Spleen (tissue), 11 donors: Measurements from ENCODE around the gene PRSS56. TPM values are rescaled to one million over a fixed set of nuclear protein-coding genes. Genes with fewer than 3 reads are reported as not detected.

Source experiments
- DNase-seq: peaks from one replicate; pipeline ENCODE4 v3.0.0-alpha.2; 2020
- H3K27ac ChIP-seq, 8 donors: fragments of 200-600 bp; sonication (generic) in 7 of 8; 1 replicate in 4 of 8; 2 replicates in 4 of 8; pipeline versions ENCODE4 v1.5.0 to v1.8.0; 2016 to 2021; ENCODE audit warnings: inconsistent platforms in 4 of 8, mild to moderate bottlenecking in 4 of 8, moderate library complexity in 1 of 8
- H3K27me3 ChIP-seq, 7 donors: fragments of 200-600 bp; sonication (generic) in 6 of 7; replicated peaks in 1 of 7; 1 replicate in 4 of 7; 2 replicates in 3 of 7; pipeline versions ENCODE4 v1.5.0 to v1.8.0; 2016 to 2021; ENCODE audit warnings: inconsistent platforms in 3 of 7, mild to moderate bottlenecking in 1 of 7
- H3K36me3 ChIP-seq, 6 donors: fragments of 200-600 bp; sonication (generic) in 5 of 6; 1 replicate in 4 of 6; 2 replicates in 2 of 6; pipeline versions ENCODE4 v1.5.0 to v1.8.0; 2016 to 2021; ENCODE audit warnings: inconsistent platforms in 2 of 6
- H3K4me1 ChIP-seq, 6 donors: fragments of 200-600 bp; sonication (generic) in 5 of 6; 1 replicate in 3 of 6; 2 replicates in 3 of 6; pipeline versions ENCODE4 v1.5.0 to v1.8.0; 2016 to 2021; ENCODE audit warnings: inconsistent platforms in 3 of 6
- H3K4me3 ChIP-seq, 8 donors: fragments of 200-600 bp; sonication (generic) in 7 of 8; 1 replicate in 4 of 8; 2 replicates in 4 of 8; pipeline versions ENCODE4 v1.5.0 to v1.8.0; 2016 to 2021; ENCODE audit warnings: inconsistent platforms in 4 of 8, mild to moderate bottlenecking in 4 of 8, moderate library complexity in 2 of 8
- H3K9me3 ChIP-seq, 8 donors: fragments of 200-600 bp; sonication (generic) in 7 of 8; 1 replicate in 4 of 8; 2 replicates in 4 of 8; pipeline versions ENCODE4 v1.5.0 to v1.8.0; 2016 to 2021; ENCODE audit warnings: inconsistent platforms in 4 of 8
- CTCF ChIP-seq, 11 experiments: fragments of 200-600 bp in 7 of 11; fragments of 450-650 bp in 4 of 11; sonication (generic) in 4 of 11; IDR thresholded peaks in 8 of 11; conservative IDR thresholded peaks in 3 of 11; 1 replicate in 7 of 11; 2 replicates in 4 of 11; pipeline versions ENCODE4 v1.4.0 to v1.8.0; 2016 to 2021; ENCODE audit warnings: antibody characterized with exemption in 11 of 11, inconsistent platforms in 4 of 11, mild to moderate bottlenecking in 1 of 11
- POLR2A ChIP-seq, 3 donors: fragments of 450-650 bp; IDR thresholded peaks; one replicate each; pipeline ENCODE4 v1.5.1; 2017; ENCODE audit warnings: antibody characterized with exemption in 3 of 3, mild to moderate bottlenecking in 1 of 3
- POLR2AphosphoS5 ChIP-seq, 3 donors: sonication (generic); formaldehyde crosslinking; IDR thresholded peaks; one replicate each; pipeline ENCODE4 v1.5.1; 2017; ENCODE audit warnings: antibody characterized with exemption in 3 of 3
- WGBS, 5 donors: extraction: QIAGEN DNeasy Blood & Tissue Kit in 3 of 5; methylation state at CpG; one replicate each; pipeline versions ENCODE4 v1.1.5 to v1.1.7; 2013 to 2018; 5-methylcytosine and 5-hydroxymethylcytosine counted together
- intact Hi-C: fragments of 100-400 bp; cut with DNase I; formaldehyde crosslinking; loops from one replicate; pipeline ENCODE4 v1.15.0; 2023; ENCODE audit warnings: low total_unique reads
- polyA plus RNA-seq, 3 donors: library from polyadenylated mRNA; stranded (reverse); fragments of 200-250 nt; gene quantifications; one replicate each; pipeline ENCODE4 v1.2.1, GENCODE V29; 2013
- total RNA-seq, 7 donors: library from RNA; depleted of rRNA in 3 of 7; stranded (reverse); fragments of >200 nt in 3 of 7; fragmentation: NEBNext Ultra II Directional in 4 of 7; extraction: Animal tissue kit (Norgen Biotek cat#: 25700) in 4 of 7; gene quantifications; one replicate each; pipeline versions ENCODE4 v1.1.0 to v1.2.1, GENCODE V29; 2016 to 2021
- donor health status: healthy with polysubstance abuse.
- donor health status: DM: no; HTN: no; CAD: no; lungs with moderate emphysema.
- donor health status: DM: no; HTN: no; CAD: no.
- donor health status: Bipolar disorder and iron deficiency.
- donor health status: healthy.
- donor health status: DM: no; HTN: no; CAD: no.
- donor health status: DM: yes; HTN: yes; CAD: no.

The PRSS56 gene
- total and polyA plus RNA-seq, 10 donors = 0.04 to 0.13 TPM; not detected in 8

DNA sequence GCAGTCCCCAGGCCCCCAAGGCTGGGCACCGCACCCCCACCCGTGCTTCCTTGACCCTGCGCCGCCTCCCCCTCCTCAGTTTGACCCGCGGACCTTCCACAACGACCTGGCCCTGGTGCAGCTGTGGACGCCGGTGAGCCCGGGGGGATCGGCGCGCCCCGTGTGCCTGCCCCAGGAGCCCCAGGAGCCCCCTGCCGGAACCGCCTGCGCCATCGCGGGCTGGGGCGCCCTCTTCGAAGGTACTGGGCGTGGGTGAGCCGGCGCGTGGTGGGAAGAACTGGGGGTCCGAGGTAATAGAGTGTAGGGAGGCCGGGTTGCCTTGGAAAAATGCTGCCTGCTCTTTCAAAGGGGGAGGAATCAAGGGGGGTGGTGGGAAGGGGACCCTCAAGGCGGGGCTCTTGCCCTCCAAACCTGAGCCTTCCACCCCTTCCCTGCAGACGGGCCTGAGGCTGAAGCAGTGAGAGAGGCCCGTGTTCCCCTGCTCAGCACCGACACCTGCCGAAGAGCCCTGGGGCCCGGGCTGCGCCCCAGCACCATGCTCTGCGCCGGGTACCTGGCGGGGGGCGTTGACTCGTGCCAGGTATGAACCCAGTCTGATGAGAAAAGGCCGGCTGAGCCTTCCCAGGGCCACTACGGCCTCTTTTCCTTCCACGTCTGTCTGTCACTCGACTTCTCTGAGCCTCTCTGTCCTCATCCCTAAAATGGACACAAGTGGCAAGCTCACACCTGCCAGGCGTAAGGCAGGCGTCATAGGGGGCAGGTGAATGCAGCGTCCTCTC is 2.6 kb downstream of the PRSS56 start:
- WGBS, 5 donors = 16 to 35% (median 27%) methylated on average over 19 to 46 of the region's 46 CpGs
- intact Hi-C loops = loop anchor here (10.0 kb wide), 1 partner anchor 68 kb away; the partner anchor contains the start of gene ALPI
- Histone ChIP-seq H3K4me1 (peaks cover 10 to 37% (median 32%) of the 10 kb centered on the region in 6 donors), H3K4me3 (peak overlapping the region; percentile 4 to 68 (median 32)), H3K9me3 (no peaks in the 10 kb centered on the region), H3K27me3 (peaks cover 12 to 100% (median 56%) of the 10 kb centered on the region in 7 donors), H3K27ac (no peak overlapping the region), H3K36me3 (no peaks in the 10 kb centered on the region)
- no peak for DNase-seq
- no peak for TF ChIP-seq CTCF (IDR thresholded peaks at IDR 0.05 in 8 of 11, conservative IDR thresholded peaks at IDR 0.05 in 3 of 11)
- no peak for TF ChIP-seq POLR2A (IDR thresholded peaks at IDR 0.05)
- TF ChIP-seq POLR2AphosphoS5 (IDR thresholded peaks at IDR 0.05) = no peak

DNA sequence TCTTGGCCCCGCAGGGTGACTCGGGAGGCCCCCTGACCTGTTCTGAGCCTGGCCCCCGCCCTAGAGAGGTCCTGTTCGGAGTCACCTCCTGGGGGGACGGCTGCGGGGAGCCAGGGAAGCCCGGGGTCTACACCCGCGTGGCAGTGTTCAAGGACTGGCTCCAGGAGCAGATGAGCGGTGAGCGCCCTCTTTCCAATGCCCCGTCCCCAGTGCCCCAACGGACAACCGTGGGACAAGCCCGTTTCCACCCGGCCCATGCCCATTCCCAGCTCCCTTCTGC is 3.2 kb downstream of the PRSS56 start:
- no peaks in the 10 kb centered on the region for H3K36me3 ChIP-seq
- DNase-seq = no peak
- H3K9me3 ChIP-seq = no peaks in the 10 kb centered on the region
- H3K4me3 ChIP-seq = peak overlapping the region in 5 of 8 donors; percentile 15 to 63 (median 22)
- TF ChIP-seq CTCF (IDR thresholded peaks at IDR 0.05 in 8 of 11, conservative IDR thresholded peaks at IDR 0.05 in 3 of 11) = no peak
- no peak overlapping the region for H3K27ac ChIP-seq
- peaks cover 12 to 100% (median 56%) of the 10 kb centered on the region in 7 donors for H3K27me3 ChIP-seq
- intact Hi-C loops = loop anchor here (10.0 kb wide), 1 partner anchor 69 kb away; the partner anchor contains the start of gene ALPI
- peaks cover 10 to 37% (median 32%) of the 10 kb centered on the region in 6 donors for H3K4me1 ChIP-seq
- WGBS, 5 donors = 14 to 20% (median 16%) methylated on average over 1 to 16 of the region's 16 CpGs

GRCh38 chr2:232523682-232524597 is 3.8 kb downstream of the PRSS56 start:
- Histone ChIP-seq H3K4me1 (peaks cover 10 to 37% (median 32%) of the 10 kb centered on the region in 6 donors), H3K9me3 (no peaks in the 10 kb centered on the region), H3K4me3 (peak overlapping the region in 7 of 8 donors; percentile 15 to 63 (median 19)), H3K27me3 (peaks cover 12 to 100% (median 56%) of the 10 kb centered on the region in 7 donors), H3K36me3 (no peaks in the 10 kb centered on the region), H3K27ac (no peak overlapping the region)
- 0 to 2% (median 2%) methylated on average over 43 to 75 of the region's 75 CpGs for WGBS, 5 donors
- peak in 1 of 3 donors; percentile 31 for TF ChIP-seq POLR2AphosphoS5 (IDR thresholded peaks at IDR 0.05)
- TF ChIP-seq POLR2A (IDR thresholded peaks at IDR 0.05) = no peak
- no peak for TF ChIP-seq CTCF (IDR thresholded peaks at IDR 0.05 in 8 of 11, conservative IDR thresholded peaks at IDR 0.05 in 3 of 11)
- intact Hi-C loops = loop anchor here (10.0 kb wide), 1 partner anchor 69 kb away; the partner anchor contains the start of gene ALPI
- DNase-seq = no peak
